ENCODE results near the gene DAGLA.
"Not testable (repeated sequence)": the region's sequence is repeated elsewhere in the genome, so short reads cannot be mapped to it uniquely, and the experiment has no call there.

DNA sequence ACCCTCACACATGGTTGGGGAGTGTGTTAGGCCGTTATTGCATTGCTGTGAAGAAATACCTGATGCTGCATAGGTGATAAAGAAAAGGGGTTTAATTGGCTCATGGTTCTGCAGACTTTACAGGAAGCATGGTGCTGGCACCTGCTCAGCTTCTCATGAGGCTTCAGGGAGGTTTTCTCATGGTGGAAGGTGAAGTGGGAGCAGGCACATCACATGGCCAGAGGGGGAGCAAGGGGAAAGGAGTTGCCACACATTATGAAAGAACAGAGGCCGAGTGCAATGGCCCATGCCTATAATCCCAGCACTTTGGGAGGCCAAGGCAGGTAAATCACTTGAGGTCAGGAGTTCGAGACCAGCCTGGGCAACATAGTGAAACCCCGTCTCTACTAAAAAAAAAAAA lies 19.2 kb upstream of the DAGLA start:
- TF ChIP-seq EZH2 (IDR thresholded peaks at IDR 0.05; ENCODE audit: insufficient read depth, poor library complexity, severe bottlenecking); EZH2phosphoT487 (IDR thresholded peaks at IDR 0.05; ENCODE audit: insufficient read depth, low read depth): not testable (repeated sequence)

Data from GM23248 (cell line).